ENCODE data around the gene UVSSA. TPM values are rescaled to one million over a fixed set of nuclear protein-coding genes. Genes with fewer than 3 reads are reported as not detected.

UVSSA gene
- total RNA-seq, 2 experiments from 2014 or later = 18.6 to 20.2 TPM

GRCh38 chr4:1312821-1313640, 34.0 kb upstream of the UVSSA start:
- Mint-ChIP-seq H3K27me3 (no peaks in the 10 kb centered on the region), H3K27ac (no peak overlapping the region), H3K9me3 (no peaks in the 10 kb centered on the region), H3K36me3 (ENCODE audit: low read depth) (peaks cover 42% of the 10 kb centered on the region), H3K4me3 (no peak overlapping the region), H3K4me1 (ENCODE audit: low read depth) (peaks cover 45% of the 10 kb centered on the region)
- intact Hi-C loops (cut with micrococcal nuclease) = no loop called here
- ChIA-PET CTCF (interaction anchor here (1.1 to 1.3 kb wide), 2 partner anchors 33 to 546 kb away, joined by 4 to 6 read pairs; no protein-coding TSS in a partner anchor), POLR2A (no interaction called here)
- no peak for ATAC-seq
- DNase-seq = no peak
- TF ChIP-seq CTCF (IDR thresholded peaks at IDR 0.05) = no peak

- ChIA-PET POLR2A (interaction anchor here (1.0 to 1.1 kb wide), 2 partner anchors 9 to 15 kb away, joined by 3 read pairs; no protein-coding TSS in a partner anchor), CTCF (no interaction called here)
- Mint-ChIP-seq H3K9me3 (no peaks in the 10 kb centered on the region), H3K4me1 (ENCODE audit: low read depth) (peaks cover 26% of the 10 kb centered on the region), H3K36me3 (ENCODE audit: low read depth) (peaks cover 45% of the 10 kb centered on the region), H3K4me3 (no peak overlapping the region), H3K27me3 (no peaks in the 10 kb centered on the region), H3K27ac (no peak overlapping the region)
- DNase-seq (no peak), ATAC-seq (no peak)
- TF ChIP-seq CTCF (IDR thresholded peaks at IDR 0.05) = no peak
- intact Hi-C loops (cut with micrococcal nuclease) = no loop called here
Observed at GRCh38 chr4:1315306-1315705, 31.7 kb upstream of the UVSSA start.

- DNase-seq = peak; percentile 37
- peaks cover 45% of the 10 kb centered on the region for H3K36me3 Mint-ChIP-seq (ENCODE audit: low read depth)
Observed at GRCh38 chr4:1315836-1316536, 31.0 kb upstream of the UVSSA start.

GRCh38 chr4:1316537-1317168, 30.4 kb upstream of the UVSSA start:
- H3K4me3 Mint-ChIP-seq = no peak overlapping the region
- H3K4me1 Mint-ChIP-seq (ENCODE audit: low read depth) = peaks cover 16% of the 10 kb centered on the region
- H3K36me3 Mint-ChIP-seq (ENCODE audit: low read depth) = peaks cover 44% of the 10 kb centered on the region
- DNase-seq (no peak), ATAC-seq (no peak)
- no peak overlapping the region for H3K27ac Mint-ChIP-seq
- TF ChIP-seq CTCF (IDR thresholded peaks at IDR 0.05) = no peak
- H3K27me3 Mint-ChIP-seq = no peaks in the 10 kb centered on the region
- H3K9me3 Mint-ChIP-seq = no peaks in the 10 kb centered on the region
- intact Hi-C loops (cut with micrococcal nuclease) = no loop called here
- POLR2A ChIA-PET = interaction anchor here (1.1 kb wide), 1 partner anchor 14 kb away, joined by 3 read pairs; no protein-coding TSS in a partner anchor
- CTCF ChIA-PET = no interaction called here

More at GRCh38 chr4:1315836-1316536, 31.0 kb upstream of the UVSSA start:
- no peak for TF ChIP-seq CTCF (IDR thresholded peaks at IDR 0.05)
- Mint-ChIP-seq H3K27ac (peak overlapping the region; percentile 80), H3K9me3 (no peaks in the 10 kb centered on the region), H3K4me3 (no peak overlapping the region), H3K27me3 (no peaks in the 10 kb centered on the region), H3K4me1 (ENCODE audit: low read depth) (peaks cover 23% of the 10 kb centered on the region)
- ChIA-PET CTCF (no interaction called here), POLR2A (interaction anchor here (1.1 kb wide), 1 partner anchor 15 kb away, joined by 3 read pairs; no protein-coding TSS in a partner anchor)
- ATAC-seq = peak; percentile 50
- intact Hi-C loops (cut with micrococcal nuclease) = no loop called here

Data from activated CD8-positive, alpha-beta T cell treated with anti-CD3 and anti-CD28 coated beads for 36 hours (primary cell).